ENCODE results near the gene WDR54. TPM values are rescaled to one million over a fixed set of nuclear protein-coding genes. Genes with fewer than 3 reads are reported as not detected.

Gene WDR54
- total and polyA plus RNA-seq, 7 donors: 0.52 to 2.4 (median 1.5) TPM

- no peak for TF ChIP-seq CTCF (IDR thresholded peaks at IDR 0.05)
- peaks cover 2 to 31% of the 10 kb centered on the region in 2 donors for H3K36me3 ChIP-seq (ENCODE audit: insufficient read depth in 1 of 2, low read depth in 1 of 2)
- H3K4me1 ChIP-seq: peaks cover 18% of the 10 kb centered on the region
- no peaks in the 10 kb centered on the region for H3K27me3 ChIP-seq (ENCODE audit: insufficient read depth in 3 of 3, low read length in 2 of 3)
- peak overlapping the region; percentile 99 for H3K4me3 ChIP-seq
- ATAC-seq (no peak), DNase-seq (no peak)
- H3K9me3 ChIP-seq: no peaks in the 10 kb centered on the region
- peak overlapping the region; percentile 94 for H3K27ac ChIP-seq
- 54 to 63% (median 61%) methylated on average over 16 of the region's 16 CpGs for WGBS, 3 donors
- intact Hi-C loops (cut with DNase I): no loop called here
Measured at GRCh38 chr2:74471332-74472065, 50.0 kb downstream of the WDR54 start.

GRCh38 chr2:74472086-74472944 is 50.8 kb downstream of the WDR54 start, which contains the start of gene MRPL53:
MRPL53 (minus strand) TSS chr2:74472680; CDS start chr2:74472660, 20 bp downstream.
- ATAC-seq (peak; percentile 93 to 97 (median 94)), DNase-seq (peak; percentile 95 to 98)
- H3K4me1 ChIP-seq: peaks cover 18% of the 10 kb centered on the region
- H3K27ac ChIP-seq: peak within 1 kb of the TSS; percentile 94
- intact Hi-C loops (cut with DNase I): no loop called here
- peak within 1 kb of the TSS; percentile 99 for H3K4me3 ChIP-seq
- TF ChIP-seq CTCF (IDR thresholded peaks at IDR 0.05): no peak
- no peaks in the 10 kb centered on the region for H3K9me3 ChIP-seq
- H3K36me3 ChIP-seq (ENCODE audit: insufficient read depth in 1 of 2, low read depth in 1 of 2): peaks cover 2 to 31% of the 10 kb centered on the region in 2 donors
- 0 to 1% (median 1%) methylated on average over 66 of the region's 66 CpGs for WGBS, 3 donors
- H3K27me3 ChIP-seq (ENCODE audit: insufficient read depth in 3 of 3, low read length in 2 of 3): no peaks in the 10 kb centered on the region

GRCh38 chr2:74472945-74473258 is 51.4 kb downstream of the WDR54 start:
- peak overlapping the region; percentile 99 for H3K4me3 ChIP-seq
- TF ChIP-seq CTCF (IDR thresholded peaks at IDR 0.05): no peak
- WGBS, 3 donors: 5 to 11% (median 10%) methylated on average over 7 of the region's 7 CpGs
- H3K4me1 ChIP-seq: peaks cover 18% of the 10 kb centered on the region
- intact Hi-C loops (cut with DNase I): no loop called here
- ATAC-seq: peak; percentile 6 to 16 (median 14)
- no peak for DNase-seq
- peak overlapping the region; percentile 94 for H3K27ac ChIP-seq
- H3K27me3 ChIP-seq (ENCODE audit: insufficient read depth in 3 of 3, low read length in 2 of 3): no peaks in the 10 kb centered on the region
- H3K9me3 ChIP-seq: no peaks in the 10 kb centered on the region
- peaks cover 2 to 36% of the 10 kb centered on the region in 2 donors for H3K36me3 ChIP-seq (ENCODE audit: insufficient read depth in 1 of 2, low read depth in 1 of 2)

GRCh38 chr2:74474481-74474880 is 53.0 kb downstream of the WDR54 start:
- no peak for ATAC-seq
- intact Hi-C loops (cut with DNase I): no loop called here

More at GRCh38 chr2:74474481-74474880, 53.0 kb downstream of the WDR54 start:
- no peak overlapping the region for H3K27ac ChIP-seq
- peaks cover 18% of the 10 kb centered on the region for H3K4me1 ChIP-seq
- no peaks in the 10 kb centered on the region for H3K27me3 ChIP-seq (ENCODE audit: insufficient read depth in 3 of 3, low read length in 2 of 3)
- no peak overlapping the region for H3K4me3 ChIP-seq
- TF ChIP-seq CTCF (IDR thresholded peaks at IDR 0.05): no peak
- H3K36me3 ChIP-seq (ENCODE audit: insufficient read depth in 1 of 2, low read depth in 1 of 2): peaks cover 2 to 49% of the 10 kb centered on the region in 2 donors
- no peak for DNase-seq
- WGBS, 3 donors: 84 to 94% (median 91%) methylated on average over 6 of the region's 6 CpGs
- H3K9me3 ChIP-seq: no peaks in the 10 kb centered on the region
